PC-3 (cell line): Measurements from ENCODE around the gene FGF1.

Experiments
- CTCF ChIP-seq: fragments of 300-600 bp; sonication (generic); conservative IDR thresholded peaks from 2 replicates; pipeline ENCODE4 v1.5.1; 2017; ENCODE audit warnings: antibody characterized with exemption, low read depth, mild to moderate bottlenecking, low read length
- EZH2 ChIP-seq: fragments of 300-600 bp; sonication (generic); IDR thresholded peaks from one replicate; pipeline ENCODE4 v1.6.1; 2017; ENCODE audit warnings: antibody characterized with exemption, mild to moderate bottlenecking, low read length; ENCODE audit not compliant: unreplicated experiment

- no peak for TF ChIP-seq EZH2
- no peak for TF ChIP-seq CTCF
These were observed 85.8 kb downstream of the FGF1 start for GRCh38 chr5:142600092-142600491.
